Smooth muscle cell (in vitro differentiated cells): Measurements from ENCODE around the gene MYT1. TPM values are rescaled to one million over a fixed set of nuclear protein-coding genes. Genes with fewer than 3 reads are reported as not detected.

Experiments used
- DNase-seq: peaks from one replicate; lab custom pipeline; 2025; ENCODE audit not compliant: unreplicated experiment; lab: John Stamatoyannopoulos, UW
- H2AFZ ChIP-seq: fragments of 200-600 bp; sonication (generic); 2 replicates; pipeline ENCODE4 v1.6.0; 2016; ENCODE audit warnings: antibody characterized with exemption, low read depth, mild to moderate bottlenecking
- H3F3A ChIP-seq: fragments of 200-600 bp; sonication (generic); 2 replicates; pipeline ENCODE4 v1.6.0; 2017; ENCODE audit warnings: antibody characterized with exemption, low read depth
- H3K27ac ChIP-seq: fragments of 200-600 bp; sonication (generic); 2 replicates; pipeline ENCODE4 v1.5.1; 2016; ENCODE audit warnings: low read depth, mild to moderate bottlenecking
- H3K27me3 ChIP-seq: fragments of 200-600 bp; sonication (generic); 2 replicates; pipeline ENCODE4 v1.6.1; 2016; ENCODE audit warnings: low read depth, mild to moderate bottlenecking
- H3K36me3 ChIP-seq: fragments of 200-600 bp; sonication (generic); 2 replicates; pipeline ENCODE4 v1.5.1; 2016; ENCODE audit warnings: low read depth
- H3K4me1 ChIP-seq: fragments of 200-600 bp; sonication (generic); 2 replicates; pipeline ENCODE4 v1.5.1; 2016; ENCODE audit warnings: low read depth
- H3K4me2 ChIP-seq: fragments of 200-600 bp; sonication (generic); 2 replicates; pipeline ENCODE4 v1.6.0; 2016; ENCODE audit warnings: mild to moderate bottlenecking
- H3K4me3 ChIP-seq: fragments of 200-600 bp; sonication (generic); 2 replicates; pipeline ENCODE4 v1.5.1; 2016; ENCODE audit warnings: mild to moderate bottlenecking
- H3K79me2 ChIP-seq: fragments of 200-600 bp; sonication (generic); 2 replicates; pipeline ENCODE4 v1.6.0; 2016; ENCODE audit warnings: low read depth, mild to moderate bottlenecking
- H3K9ac ChIP-seq: fragments of 200-600 bp; sonication (generic); 2 replicates; pipeline ENCODE4 v1.6.0; 2016; ENCODE audit warnings: low read depth
- H3K9me3 ChIP-seq: fragments of 200-600 bp; sonication (generic); replicated peaks from 2 replicates; pipeline ENCODE4 v1.5.1; 2016; ENCODE audit warnings: low read depth
- H4K20me1 ChIP-seq: fragments of 200-600 bp; sonication (generic); 2 replicates; pipeline ENCODE4 v1.6.0; 2016; ENCODE audit warnings: low read depth
- WGBS: methylation state at CpG from one replicate; pipeline ENCODE4 v1.1.7; 2016; ENCODE audit warnings: low lambda C conversion rate; 5-methylcytosine and 5-hydroxymethylcytosine counted together
- polyA plus RNA-seq: library from polyadenylated mRNA; unstranded; fragments of >200 nt; fragmentation: Nextera tagmentation; extraction: Ambion mirVana; gene quantifications from 2 replicates; pipeline ENCODE4 v1.2.1, GENCODE V29; 2016
- total RNA-seq: library from RNA; depleted of rRNA; stranded (reverse); fragments of >200 nt; gene quantifications from 2 replicates; pipeline ENCODE4 v1.2.3, GENCODE V29; 2014
- TF ChIP-seq, protein P1 (sequence below): fragments of 200-600 bp; sonication (generic); IDR thresholded peaks from 2 replicates; pipeline ENCODE4 v1.5.1; 2017; ENCODE audit warnings: borderline replicate concordance, mild to moderate bottlenecking, antibody characterized with exemption; ENCODE audit not compliant: insufficient read depth, poor library complexity, severe bottlenecking

The MYT1 gene
- total and polyA plus RNA-seq, 2 experiments from 2014 or later: 0.09 TPM; not detected in 1

DNA sequence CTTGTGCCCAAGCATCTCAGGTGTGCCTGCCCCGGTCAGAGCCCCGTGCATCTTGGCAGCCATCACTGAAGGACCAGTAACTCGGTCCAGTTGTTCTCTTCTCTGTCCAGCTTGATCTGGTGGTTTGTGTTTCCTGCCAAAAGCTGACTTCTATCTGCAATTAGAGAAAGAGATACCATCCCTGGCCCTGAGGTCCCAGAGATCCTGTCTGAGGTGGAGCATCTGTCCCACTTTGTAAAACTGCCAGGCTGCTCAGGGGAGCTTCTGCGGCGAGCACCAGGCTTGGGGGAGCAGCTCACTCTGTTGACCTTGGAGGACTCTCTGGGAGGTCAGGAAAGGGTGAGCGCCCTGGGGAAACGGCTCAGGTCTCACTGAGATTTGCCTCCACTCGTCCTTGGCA, 35.1 kb downstream of the MYT1 start:
- Histone ChIP-seq H3K4me3 (no peak overlapping the region), H3K79me2 (no peaks in the 10 kb centered on the region), H3K27me3 (peaks cover 4% of the 10 kb centered on the region), H3K36me3 (no peaks in the 10 kb centered on the region), H3K27ac (no peak overlapping the region), H3F3A (no peaks in the 10 kb centered on the region), H3K9me3 (no peaks in the 10 kb centered on the region), H2AFZ (no peak overlapping the region), H3K4me2 (no peak overlapping the region), H3K4me1 (peaks cover 11% of the 10 kb centered on the region), H4K20me1 (no peaks in the 10 kb centered on the region), H3K9ac (no peak overlapping the region)
- no peak for DNase-seq
- WGBS: 91% methylated on average over 8 of the region's 8 CpGs
- TF ChIP-seq, protein P1, sequence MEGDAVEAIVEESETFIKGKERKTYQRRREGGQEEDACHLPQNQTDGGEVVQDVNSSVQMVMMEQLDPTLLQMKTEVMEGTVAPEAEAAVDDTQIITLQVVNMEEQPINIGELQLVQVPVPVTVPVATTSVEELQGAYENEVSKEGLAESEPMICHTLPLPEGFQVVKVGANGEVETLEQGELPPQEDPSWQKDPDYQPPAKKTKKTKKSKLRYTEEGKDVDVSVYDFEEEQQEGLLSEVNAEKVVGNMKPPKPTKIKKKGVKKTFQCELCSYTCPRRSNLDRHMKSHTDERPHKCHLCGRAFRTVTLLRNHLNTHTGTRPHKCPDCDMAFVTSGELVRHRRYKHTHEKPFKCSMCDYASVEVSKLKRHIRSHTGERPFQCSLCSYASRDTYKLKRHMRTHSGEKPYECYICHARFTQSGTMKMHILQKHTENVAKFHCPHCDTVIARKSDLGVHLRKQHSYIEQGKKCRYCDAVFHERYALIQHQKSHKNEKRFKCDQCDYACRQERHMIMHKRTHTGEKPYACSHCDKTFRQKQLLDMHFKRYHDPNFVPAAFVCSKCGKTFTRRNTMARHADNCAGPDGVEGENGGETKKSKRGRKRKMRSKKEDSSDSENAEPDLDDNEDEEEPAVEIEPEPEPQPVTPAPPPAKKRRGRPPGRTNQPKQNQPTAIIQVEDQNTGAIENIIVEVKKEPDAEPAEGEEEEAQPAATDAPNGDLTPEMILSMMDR: no peak

DNA sequence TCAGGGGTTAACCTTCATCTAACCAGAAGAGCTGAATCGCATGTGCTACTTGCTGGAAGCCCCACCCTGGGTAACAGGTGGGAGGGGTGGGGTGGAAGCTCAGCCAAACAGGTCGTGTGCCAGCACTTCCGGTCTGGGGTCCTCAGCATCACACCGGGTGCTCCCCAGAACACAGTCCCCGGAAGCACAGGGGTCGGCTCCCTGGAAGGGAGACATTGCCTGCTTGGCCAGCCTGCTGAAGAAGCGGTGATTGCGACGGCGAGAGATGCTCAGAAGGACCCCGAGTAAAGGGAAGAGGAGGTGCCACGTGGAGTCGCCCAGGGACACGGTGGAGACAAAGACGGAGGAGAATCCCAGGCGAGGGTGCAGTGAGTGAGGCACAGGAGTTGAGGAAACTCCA, 36.5 kb downstream of the MYT1 start:
- TF ChIP-seq, protein P1: no peak
- Histone ChIP-seq H3K4me3 (no peak overlapping the region), H3K4me2 (no peak overlapping the region), H3K9me3 (no peaks in the 10 kb centered on the region), H3K27me3 (peaks cover 4% of the 10 kb centered on the region), H3K27ac (no peak overlapping the region), H3K9ac (no peak overlapping the region), H2AFZ (no peak overlapping the region), H3K79me2 (no peaks in the 10 kb centered on the region), H4K20me1 (no peaks in the 10 kb centered on the region), H3K4me1 (peaks cover 11% of the 10 kb centered on the region), H3F3A (no peaks in the 10 kb centered on the region), H3K36me3 (no peaks in the 10 kb centered on the region)
- no peak for DNase-seq
- WGBS: 87% methylated on average over 16 of the region's 16 CpGs

DNA sequence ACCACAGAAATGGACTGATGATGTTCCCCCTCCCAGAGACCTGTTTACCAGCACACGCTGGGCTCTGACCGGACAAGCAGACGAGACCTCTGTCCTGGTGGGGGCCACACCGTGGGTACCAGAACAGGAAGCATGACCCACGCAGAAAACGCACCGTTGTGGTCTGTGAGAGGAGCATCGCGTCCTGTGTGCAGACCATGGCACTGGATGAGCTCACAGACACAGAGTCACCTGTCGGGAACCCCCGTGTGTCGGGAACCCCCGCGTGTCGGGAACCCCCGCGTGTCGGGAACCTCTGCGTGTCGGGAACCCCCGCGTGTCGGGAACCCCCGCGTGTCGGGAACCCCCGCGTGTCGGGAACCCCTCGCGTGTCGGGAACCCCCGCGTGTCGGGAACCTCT, 37.4 kb downstream of the MYT1 start:
- no peaks in the 10 kb centered on the region for H4K20me1 ChIP-seq
- 95% methylated on average over 34 of the region's 35 CpGs for WGBS

More for the DNA sequence above, 37.4 kb downstream of the MYT1 start:
- peaks cover 4% of the 10 kb centered on the region for H3K27me3 ChIP-seq
- H3K36me3 ChIP-seq: no peaks in the 10 kb centered on the region
- DNase-seq: no peak
- H2AFZ ChIP-seq: no peak overlapping the region
- TF ChIP-seq, protein P1: no peak
- H3K9ac ChIP-seq: no peak overlapping the region
- no peak overlapping the region for H3K4me2 ChIP-seq
- H3F3A ChIP-seq: no peaks in the 10 kb centered on the region
- H3K79me2 ChIP-seq: no peaks in the 10 kb centered on the region
- no peak overlapping the region for H3K27ac ChIP-seq
- H3K4me1 ChIP-seq: peaks cover 11% of the 10 kb centered on the region
- H3K4me3 ChIP-seq: no peak overlapping the region
- H3K9me3 ChIP-seq: no peaks in the 10 kb centered on the region
